Measurements from ENCODE around the gene SNUPN. TPM values are rescaled to one million over a fixed set of nuclear protein-coding genes. Genes with fewer than 3 reads are reported as not detected.

SNUPN gene
- total and polyA plus RNA-seq, 2 of the 8 experiments (the other 6 are each of a cell fraction or from before 2014, with no cell fraction given), result 13.3 to 28.2 TPM

DNA sequence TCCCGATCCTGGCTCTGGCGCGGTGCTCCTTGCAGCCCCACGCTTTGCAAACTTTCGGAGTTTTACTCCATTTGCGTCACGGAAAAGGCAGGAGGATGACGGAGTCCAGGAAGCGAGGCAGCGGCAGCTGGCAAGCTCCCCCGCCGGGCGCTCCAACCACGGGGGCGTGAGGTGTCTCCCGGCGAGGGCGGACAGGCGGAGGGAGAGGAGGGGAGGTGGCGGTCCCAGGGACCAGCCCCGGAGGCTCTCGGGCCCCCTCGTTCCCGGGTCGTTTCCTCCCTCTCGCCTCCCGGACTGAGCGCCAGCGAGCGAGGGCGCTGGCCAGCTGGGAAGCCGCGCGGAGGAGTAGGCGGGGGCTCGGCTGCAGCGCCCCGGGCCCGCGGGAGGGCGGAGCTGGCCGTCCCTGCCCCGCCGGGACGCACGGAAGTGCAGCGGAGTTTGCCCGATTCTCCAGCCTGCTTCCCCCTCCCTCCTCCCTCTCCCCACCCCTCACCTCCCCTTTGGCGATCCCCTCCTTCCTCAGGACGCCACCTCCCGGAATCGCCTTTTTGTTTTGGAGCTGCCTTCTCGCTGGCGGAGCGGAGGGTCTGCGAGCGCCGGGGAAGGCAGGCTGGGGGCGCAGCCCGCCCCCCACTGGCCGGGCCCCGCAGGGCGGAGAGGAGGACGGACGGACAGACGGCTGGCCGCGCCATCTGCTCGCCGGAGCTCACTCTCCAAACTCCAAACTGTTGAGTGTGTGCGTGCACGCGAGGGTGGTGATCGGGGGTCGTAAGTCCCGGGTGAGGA, 22.0 kb upstream of the SNUPN start, which contains the start of gene SNX33 (continued):
- TF ChIP-seq HDAC2 (IDR thresholded peaks at IDR 0.05; ENCODE audit: borderline replicate concordance in 1 of 2, low read depth in 2 of 2, low read length in 2 of 2) (peak in 1 of 2 experiments; percentile 65; a peak in 1 of 4 replicates), SP2 (IDR thresholded peaks at IDR 0.05; ENCODE audit: low read length) (no peak), EGR1 (IDR thresholded peaks at IDR 0.05; ENCODE audit: borderline replicate concordance, low read depth, low read length) (peak; percentile 61; the same call in 1 of the 2 replicates), JUND (IDR thresholded peaks at IDR 0.05; ENCODE audit: low read length) (no peak), YY1 (IDR thresholded peaks at IDR 0.05; ENCODE audit: low read depth, low read length) (0 out of 2 replicates have a peak, but pooled peaks have one; percentile 15), BACH1 (IDR thresholded peaks at IDR 0.05; ENCODE audit: low read length) (0 out of 2 replicates have a peak, but pooled peaks have one; percentile 32), ASH2L (IDR thresholded peaks at IDR 0.05; ENCODE audit: low read length) (peak; percentile 86), KDM4A (IDR thresholded peaks at IDR 0.05; ENCODE audit: low read depth, low read length, severe bottlenecking) (peak; percentile 94), NRF1 (IDR thresholded peaks at IDR 0.05; ENCODE audit: low read depth, low read length) (no peak), CTBP2 (IDR thresholded peaks at IDR 0.05; ENCODE audit: borderline replicate concordance, insufficient read depth, insufficient read length, low read length) (peak; percentile 71), RBBP5 (IDR thresholded peaks at IDR 0.05; ENCODE audit: borderline replicate concordance, low read depth, low read length) (peak; percentile 84), SP4 (IDR thresholded peaks at IDR 0.05; ENCODE audit: low read length) (peak; percentile 79; the same call in 1 of the 2 replicates), TBP (IDR thresholded peaks at IDR 0.05; ENCODE audit: low read depth, low read length) (no peak; the same call in 1 of the 2 replicates), CBX5 (IDR thresholded peaks at IDR 0.05; ENCODE audit: low read depth, low read length) (no peak), CREB1 (IDR thresholded peaks at IDR 0.05) (peak; percentile 34; the same call in 1 of the 2 replicates), ZNF274 (IDR thresholded peaks at IDR 0.05; ENCODE audit: borderline replicate concordance, extremely low read depth, low read length) (no peak), CTCF (IDR thresholded peaks at IDR 0.05; ENCODE audit: control extremely low read depth in 1 of 3, insufficient read depth in 1 of 3, low read depth in 1 of 3, low read length in 3 of 3) (peak; percentile 36 to 57 (median 44)), PHF8 (conservative IDR thresholded peaks at IDR 0.05; ENCODE audit: low read depth, low read length) (peak; percentile 68; the same call in 1 of the 2 replicates), KDM1A (IDR thresholded peaks at IDR 0.05; ENCODE audit: borderline replicate concordance, low read length) (0 out of 2 replicates have a peak, but pooled peaks have one; percentile 16)

Data from H1 (cell line).